ENCODE measurements around the gene CTU2. TPM values are rescaled to one million over a fixed set of nuclear protein-coding genes. Genes with fewer than 3 reads are reported as not detected.

CTU2 gene
- total and polyA plus RNA-seq, 2 of the 8 experiments (the other 6 are each of a cell fraction or from before 2014, with no cell fraction given): 32.7 to 42.9 TPM

DNA sequence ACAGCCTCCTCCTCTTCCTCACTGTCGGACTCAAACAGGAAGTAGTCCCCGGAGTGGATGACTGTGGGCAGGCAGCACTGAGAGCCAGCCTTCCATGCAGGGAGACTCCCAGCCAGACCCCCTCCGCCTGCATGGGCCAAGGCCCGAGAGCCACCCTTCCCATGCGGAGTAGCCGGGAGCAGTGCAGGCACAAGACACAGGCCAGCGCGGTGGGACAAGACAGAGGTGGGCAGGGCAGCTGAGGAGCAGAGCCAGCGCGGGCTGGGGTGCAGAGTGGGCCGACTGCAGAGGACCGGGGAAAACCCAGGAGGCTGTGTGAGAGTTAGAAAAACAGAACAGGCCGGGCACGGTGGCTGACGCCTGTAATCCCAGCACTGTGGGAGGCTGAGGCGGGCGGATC is 17.6 kb downstream of the CTU2 start:
- no peak overlapping the region for H3K4me3 ChIP-seq (ENCODE audit: extremely low read depth in 1 of 4, insufficient read depth in 2 of 4, low read depth in 3 of 4, low read length in 4 of 4)
- no peak for DNase-seq (ENCODE audit: low read depth in 1 of 2, low spot score in 2 of 2)
- H4K5ac ChIP-seq (ENCODE audit: insufficient read length, low read depth, low read length): no peak overlapping the region
- H3K9me3 ChIP-seq (ENCODE audit: insufficient read depth in 2 of 2, low read depth in 1 of 2, low read length in 1 of 2): no peaks in the 10 kb centered on the region
- no peak for FAIRE-seq
- H4K8ac ChIP-seq (ENCODE audit: extremely low read depth, insufficient read depth, low read length): no peak overlapping the region
- peaks cover 0 to 30% (median 7%) of the 10 kb centered on the region in 4 experiments; a peak in 4 of 8 replicates for H3K36me3 ChIP-seq (ENCODE audit: control insufficient read depth in 2 of 4, insufficient read depth in 4 of 4, low read length in 3 of 4)
- H2BK120ac ChIP-seq (replicated peaks; ENCODE audit: low read depth, low read length): no peak overlapping the region
- H2AFZ ChIP-seq (ENCODE audit: low read length): no peak overlapping the region
- CTCF ChIA-PET (ENCODE audit: partially characterized antibody): interaction anchor here (1.0 to 4.5 kb wide), 3 partner anchors 13 to 89 kb away, joined by 3 to 24 read pairs (median 3); no protein-coding TSS in a partner anchor
- H3K27ac ChIP-seq (ENCODE audit: low read depth, low read length): no peak overlapping the region
- no peak overlapping the region for H2BK15ac ChIP-seq (ENCODE audit: low read length)
- no peak overlapping the region for H3K4me2 ChIP-seq (ENCODE audit: insufficient read depth in 1 of 2, low read depth in 2 of 2, low read length in 2 of 2)
- H3K79me2 ChIP-seq (ENCODE audit: control insufficient read depth in 1 of 2, insufficient read depth in 2 of 2, low read length in 2 of 2): no peaks in the 10 kb centered on the region
- no peak overlapping the region for H3K18ac ChIP-seq (ENCODE audit: extremely low read depth, low read length)
- H3K9ac ChIP-seq (replicated peaks in 1 of 4; ENCODE audit: extremely low read depth in 1 of 4, low read depth in 3 of 4, low read length in 3 of 4): no peak overlapping the region
- no peaks in the 10 kb centered on the region for H3K27me3 ChIP-seq (replicated peaks in 1 of 4; ENCODE audit: control insufficient read depth in 3 of 4, extremely low read depth in 1 of 4, insufficient read depth in 3 of 4, low read length in 3 of 4)
- H2BK20ac ChIP-seq (ENCODE audit: low read length): no peak overlapping the region
- H3K4me1 ChIP-seq (replicated peaks in 1 of 4; ENCODE audit: control insufficient read depth in 3 of 4, insufficient read depth in 4 of 4, low read length in 3 of 4): no peaks in the 10 kb centered on the region
- no peak overlapping the region for H2BK5ac ChIP-seq (ENCODE audit: low read depth, low read length)
- peaks cover 0 to 13% of the 10 kb centered on the region in 2 experiments for H4K20me1 ChIP-seq (replicated peaks in 1 of 2; ENCODE audit: control insufficient read depth in 1 of 2, insufficient read depth in 2 of 2, low read length in 2 of 2)
- H2BK12ac ChIP-seq (ENCODE audit: low read depth, low read length): no peak overlapping the region
- 93% methylated on average over 17 of the region's 17 CpGs; no CpG with 5 or more reads in 1 of the 2 experiments for WGBS, 2 experiments (ENCODE audit: extremely low coverage in 1 of 2, insufficient coverage in 1 of 2, insufficient read length in 1 of 2, insufficient replicate concordance in 2 of 2, low coverage in 1 of 2, low lambda C conversion rate in 2 of 2, missing lambda C conversion rate in 1 of 2)
- no peak overlapping the region for H4K91ac ChIP-seq (replicated peaks; ENCODE audit: insufficient read length, low read length)
- H3K56ac ChIP-seq (replicated peaks; ENCODE audit: insufficient read length, low read depth, low read length): no peak overlapping the region
- H3K23me2 ChIP-seq (ENCODE audit: low read depth, low read length): no peaks in the 10 kb centered on the region
- no peak overlapping the region for H3K14ac ChIP-seq (ENCODE audit: insufficient read length)
- no peaks in the 10 kb centered on the region for H3K79me1 ChIP-seq (ENCODE audit: low read depth, low read length)
- POLR2A ChIA-PET (ENCODE audit: partially characterized antibody): interaction anchor here (1.5 to 1.8 kb wide), 2 partner anchors 9 to 14 kb away, joined by 4 read pairs; no protein-coding TSS in a partner anchor
- no peak overlapping the region for H3K23ac ChIP-seq (ENCODE audit: insufficient read length)
- H3K4ac ChIP-seq (replicated peaks; ENCODE audit: insufficient read length, low read depth, low read length): no peak overlapping the region
- H2AK5ac ChIP-seq (ENCODE audit: low read depth, low read length): no peak overlapping the region
- TF ChIP-seq ATF3 (IDR thresholded peaks at IDR 0.05; ENCODE audit: insufficient read depth, low read depth, low read length): no peak
- TF ChIP-seq POLR2A (IDR thresholded peaks at IDR 0.05; ENCODE audit: control extremely low read depth in 1 of 2, low read depth in 2 of 2, low read length in 2 of 2): no peak
- no peak for TF ChIP-seq MAX (IDR thresholded peaks at IDR 0.05)
- TF ChIP-seq EZH2 (IDR thresholded peaks at IDR 0.05; ENCODE audit: low read depth, low read length, severe bottlenecking): no peak
- TF ChIP-seq CBX8 (IDR thresholded peaks at IDR 0.05; ENCODE audit: borderline replicate concordance, low read depth, low read length): no peak
- TF ChIP-seq EGR1 (IDR thresholded peaks at IDR 0.05; ENCODE audit: borderline replicate concordance, low read depth, low read length): no peak
- TF ChIP-seq CTCF (IDR thresholded peaks at IDR 0.05; ENCODE audit: control extremely low read depth in 1 of 3, insufficient read depth in 1 of 3, low read depth in 1 of 3, low read length in 3 of 3): no peak
- TF ChIP-seq GTF2F1 (IDR thresholded peaks at IDR 0.05; ENCODE audit: borderline replicate concordance, low read depth, low read length): no peak
- TF ChIP-seq KDM4A (IDR thresholded peaks at IDR 0.05; ENCODE audit: low read depth, low read length, severe bottlenecking): no peak
- no peak for TF ChIP-seq RBBP5 (IDR thresholded peaks at IDR 0.05; ENCODE audit: borderline replicate concordance, low read depth, low read length)

Data from H1 (cell line).